ENCODE results near the gene PAX7.

PAX7 gene

DNA sequence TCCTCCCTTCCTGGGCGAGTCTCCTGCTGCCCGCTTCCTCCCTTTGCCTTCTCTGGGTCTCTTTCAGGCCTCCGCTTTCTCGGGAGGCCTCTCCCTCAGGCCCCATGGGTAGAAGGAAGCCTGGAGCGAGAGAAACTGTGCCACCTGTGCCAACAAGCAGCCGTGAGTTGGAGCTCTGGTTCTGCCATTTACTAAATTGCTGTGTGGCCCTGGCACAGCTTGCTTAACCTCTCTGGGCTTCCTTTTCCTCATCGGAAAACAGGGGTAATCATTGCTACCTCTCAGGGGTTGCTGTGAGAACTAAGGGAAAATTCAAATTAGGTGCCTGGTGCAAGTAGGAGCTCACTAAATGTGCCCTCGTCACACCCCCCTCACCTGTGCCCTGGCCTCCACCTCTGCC is 80.4 kb downstream of the PAX7 start:
- DNase-seq: no peak

DNA sequence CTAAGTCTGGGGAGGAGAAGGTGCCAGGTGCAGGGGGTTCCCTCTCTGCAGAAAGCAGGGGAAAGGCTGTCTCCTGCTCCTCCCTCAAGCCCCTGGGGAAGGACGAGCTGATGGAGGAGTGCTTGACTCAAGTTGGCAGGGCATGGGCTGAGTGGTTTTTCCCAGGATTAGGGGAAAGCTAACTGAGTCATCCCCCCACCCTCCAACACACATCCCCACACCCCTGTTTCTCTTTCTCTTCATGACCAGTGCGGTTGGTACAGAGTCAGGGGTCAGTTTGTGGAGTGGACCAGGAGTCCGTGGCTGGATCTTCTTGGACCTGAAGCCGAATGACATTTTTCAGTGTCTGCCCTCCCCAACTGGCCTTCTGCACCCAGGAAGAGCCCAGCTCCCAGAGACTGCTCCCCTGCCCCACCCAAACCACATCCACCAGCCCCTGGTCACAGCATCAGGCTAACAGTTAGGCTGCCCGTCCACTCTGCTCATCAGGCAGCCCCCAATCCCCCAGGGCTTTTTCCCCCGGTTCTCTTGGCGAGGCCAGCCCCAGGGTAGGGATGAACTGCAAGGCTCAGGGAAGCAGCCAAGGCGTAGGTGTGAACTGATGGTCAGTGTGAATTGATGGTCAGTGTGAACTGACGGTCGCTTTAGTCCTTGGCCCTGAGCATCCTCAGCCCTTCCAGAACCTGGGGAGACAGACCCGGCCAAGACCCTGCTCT is 81.0 kb downstream of the PAX7 start:
- DNase-seq: no peak

DNA sequence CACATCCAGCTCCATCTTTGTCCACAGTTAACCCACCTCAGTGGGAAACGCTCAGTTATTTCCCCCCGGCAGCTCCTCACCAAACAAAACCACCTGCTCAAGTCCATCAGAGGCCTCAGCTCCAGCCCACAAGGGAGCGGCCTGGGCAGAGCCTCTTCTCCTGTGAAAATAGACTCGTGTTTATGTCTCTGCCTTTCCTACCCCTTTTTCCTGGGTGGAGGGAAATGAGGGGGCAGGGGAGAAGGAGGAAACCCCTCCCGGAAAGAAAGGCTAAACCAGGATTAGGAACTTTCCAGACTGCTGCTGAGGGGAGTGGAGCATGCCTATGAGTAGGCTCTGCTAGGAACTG is 81.6 kb downstream of the PAX7 start:
- no peak for DNase-seq

DNA sequence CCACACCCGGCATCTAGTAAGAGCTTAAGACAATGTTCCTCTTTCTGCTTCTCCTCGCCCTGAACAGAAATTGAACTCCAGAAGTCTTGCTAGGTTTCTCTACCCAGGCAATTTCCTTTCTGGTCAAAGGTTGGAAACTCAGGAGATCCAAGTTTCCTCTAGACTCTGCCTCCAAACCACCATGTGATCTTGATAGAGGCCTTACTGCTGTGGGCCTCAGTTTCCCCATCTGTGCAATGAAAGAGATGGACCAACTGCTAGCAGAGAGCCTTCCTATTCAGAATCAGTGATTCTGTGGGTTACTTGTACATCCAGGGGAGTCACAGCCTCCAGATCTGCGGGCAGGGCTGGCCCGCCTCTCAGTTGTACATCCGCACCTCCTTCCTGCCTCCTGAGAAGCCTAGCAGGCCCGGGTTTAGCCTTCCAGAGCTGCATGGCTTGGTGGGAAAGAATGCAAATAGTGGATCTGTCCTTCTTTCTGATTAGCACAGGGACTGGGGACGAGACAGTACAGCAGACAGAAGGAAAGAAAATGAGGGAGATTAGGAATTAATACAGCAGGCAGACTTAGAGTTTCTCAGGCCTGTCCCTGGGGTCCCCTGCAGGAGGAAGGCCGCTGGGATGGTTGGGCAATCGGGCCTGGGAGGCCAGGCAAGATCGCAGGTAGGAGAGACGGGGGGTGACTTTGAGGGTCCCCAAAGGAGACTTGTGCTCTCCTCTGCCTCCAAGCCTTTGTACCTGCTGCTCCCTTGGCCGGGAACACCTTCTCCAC is 83.9 kb downstream of the PAX7 start:
- DNase-seq: no peak

DNA sequence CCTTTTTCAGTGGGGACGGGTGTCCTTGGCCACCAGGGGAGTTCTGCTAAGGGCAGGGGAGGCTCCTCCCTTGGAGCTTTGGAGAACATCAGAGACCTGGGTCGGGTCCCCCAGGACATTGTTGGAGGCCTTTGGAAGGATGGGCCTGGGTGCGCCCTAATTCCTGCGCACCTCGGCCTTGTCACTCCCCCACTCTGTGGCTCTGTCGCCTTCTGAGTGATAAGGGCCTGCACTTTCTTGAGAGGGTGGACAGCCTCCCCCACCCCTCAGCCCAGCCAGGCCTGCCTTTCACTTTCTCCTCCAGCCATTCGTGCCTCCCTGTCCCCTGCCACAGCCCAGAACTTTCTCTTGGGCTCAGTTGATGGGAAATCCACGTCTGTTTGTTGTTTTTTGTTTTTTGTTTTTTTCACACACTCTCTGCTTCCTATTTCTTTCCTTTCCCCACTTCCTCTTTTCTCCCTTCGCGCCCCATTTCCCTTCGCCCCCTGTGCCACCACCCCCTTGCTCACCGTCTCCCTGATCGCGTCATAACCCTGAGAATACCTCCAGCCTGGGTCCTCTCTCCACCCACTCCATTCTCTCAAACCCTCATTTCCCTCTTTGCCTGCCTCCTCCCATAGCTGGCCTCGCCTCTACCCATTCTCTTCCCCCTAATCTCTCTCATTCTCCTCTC is 85.6 kb downstream of the PAX7 start:
- DNase-seq: no peak

DNA sequence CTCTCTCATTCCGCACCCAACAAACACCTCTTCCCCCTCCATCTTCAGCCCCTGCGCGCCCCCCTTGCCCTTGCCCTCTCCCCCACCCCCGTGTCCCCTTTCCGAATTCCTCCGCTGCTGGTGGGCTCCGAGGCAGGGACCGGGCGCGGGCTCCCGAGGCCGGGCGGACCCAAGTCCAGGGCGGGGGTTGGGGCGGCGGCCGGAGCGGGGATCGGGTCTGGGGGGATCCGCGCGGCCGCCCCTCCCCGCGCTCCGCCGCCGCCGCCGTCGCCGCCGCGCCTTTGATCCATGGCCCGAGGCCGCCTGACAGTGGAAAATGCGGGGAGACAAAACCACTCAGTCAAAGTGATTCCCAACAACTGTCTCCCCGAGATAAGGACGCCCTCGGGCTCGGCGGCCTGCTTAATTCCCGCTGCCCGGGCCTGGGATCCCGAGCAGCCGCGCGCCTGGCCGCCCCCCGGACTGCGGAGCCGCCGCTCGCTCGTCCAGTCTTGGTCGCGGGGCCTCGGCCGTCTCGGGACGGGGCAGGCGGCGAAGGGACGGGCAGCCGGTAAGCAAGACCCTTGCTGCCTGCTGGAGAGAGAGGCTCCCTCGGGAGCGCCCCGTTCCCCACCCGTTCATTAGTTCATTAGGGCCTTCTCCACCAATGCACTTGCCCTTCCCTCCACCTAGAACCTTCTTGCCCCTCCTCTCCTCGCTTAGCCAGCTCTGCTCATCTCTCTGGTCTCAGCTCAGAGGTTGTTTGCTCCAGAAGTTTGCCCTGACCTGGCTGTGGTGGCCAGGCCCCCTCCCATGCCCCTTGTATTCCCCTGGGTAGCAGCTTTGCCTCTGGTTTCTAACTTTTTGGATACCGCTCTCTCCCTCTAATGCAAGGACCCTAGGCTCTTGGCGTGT is 86.4 kb downstream of the PAX7 start:
- peak; percentile 57 for DNase-seq

DNA sequence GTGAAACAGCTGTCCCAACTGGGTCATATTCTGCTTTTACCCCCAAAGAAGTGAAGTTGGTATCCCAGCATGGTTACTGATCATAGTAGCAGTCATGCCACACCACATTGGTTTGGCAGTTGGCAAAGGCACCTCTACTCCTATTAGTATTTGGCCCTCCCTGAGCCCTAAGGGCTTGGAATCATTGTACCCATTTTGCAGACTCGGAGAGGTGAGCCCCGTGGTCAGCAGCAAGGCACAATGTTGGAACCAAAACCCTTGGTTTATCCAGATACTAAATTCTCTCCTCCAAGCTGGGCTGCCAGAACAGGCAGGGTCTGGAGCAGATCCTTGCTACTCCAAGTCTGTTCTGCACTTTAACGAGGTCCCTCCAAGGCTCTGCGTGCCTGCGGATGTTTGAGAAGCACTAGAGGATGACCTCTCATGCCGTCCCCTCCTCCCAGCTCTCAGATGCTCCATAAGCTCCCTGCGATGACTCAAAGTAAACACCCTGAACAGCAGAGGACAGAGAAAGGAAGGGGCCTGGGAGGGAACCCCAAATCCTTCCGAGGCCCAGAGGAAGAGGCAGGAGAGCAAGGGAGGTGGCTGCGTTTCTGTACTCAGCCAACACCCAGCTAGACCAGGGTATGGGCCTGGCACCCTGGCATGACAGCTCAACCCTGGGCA is 89.3 kb downstream of the PAX7 start:
- no peak for DNase-seq

DNA sequence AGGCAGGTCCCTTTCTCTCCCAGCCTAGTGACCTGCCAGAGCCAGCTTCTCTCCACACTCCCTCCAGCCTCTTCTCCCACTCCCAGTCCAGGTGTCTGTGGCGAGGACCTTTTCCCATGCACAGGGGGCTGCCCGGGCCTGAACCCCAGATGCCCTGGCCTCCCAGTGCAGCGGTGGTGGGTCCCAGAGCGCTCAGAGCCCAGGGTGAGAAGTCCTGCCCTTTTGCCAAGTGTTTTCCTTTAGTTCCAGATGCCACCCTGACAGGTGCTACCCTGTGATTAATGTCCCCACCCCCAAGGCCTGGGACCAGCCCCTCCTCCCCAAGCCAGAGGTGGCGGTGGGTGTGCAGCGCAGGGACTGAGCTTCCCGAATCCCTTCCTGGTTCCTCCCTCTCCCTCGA is 90.4 kb downstream of the PAX7 start:
- DNase-seq: no peak

DNA sequence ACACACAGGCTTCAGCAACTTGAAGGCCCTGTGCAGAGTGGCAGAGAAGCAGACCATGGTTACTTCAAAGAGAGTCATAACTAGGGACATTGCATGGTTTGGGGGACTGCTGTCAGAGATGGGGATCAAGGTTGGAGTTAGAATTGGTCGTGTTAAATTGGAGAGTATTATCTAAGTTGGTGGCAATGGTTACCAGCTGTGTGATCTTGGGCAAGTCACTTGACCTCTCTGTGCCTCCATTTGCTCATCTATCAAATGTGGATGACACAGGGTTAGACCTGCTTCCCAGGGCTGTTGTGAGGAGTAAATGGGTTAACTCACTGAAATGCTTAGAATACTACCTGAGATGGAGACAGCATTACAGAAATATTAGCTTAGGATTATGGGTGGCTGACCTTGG is 91.1 kb downstream of the PAX7 start:
- DNase-seq: no peak

DNA sequence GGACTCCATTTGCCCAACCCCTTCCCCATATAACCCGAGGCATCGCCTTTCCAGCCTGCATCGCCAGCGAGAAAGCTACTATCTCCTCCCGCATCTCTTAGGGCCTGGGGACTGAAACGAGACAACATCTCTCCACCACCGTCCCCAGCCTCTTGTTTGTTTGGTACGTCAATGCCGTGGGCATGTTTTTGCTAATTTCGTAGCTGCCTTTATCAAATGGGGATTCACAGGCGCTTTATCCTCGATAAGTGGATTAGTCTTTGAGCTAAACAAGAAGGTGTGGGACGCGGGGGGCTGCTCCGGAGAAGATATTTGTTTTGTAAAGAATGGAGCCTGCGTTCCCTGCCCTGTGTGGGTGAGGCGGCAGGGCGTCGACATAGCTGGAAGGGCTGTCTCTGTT is 91.6 kb downstream of the PAX7 start:
- no peak for DNase-seq

DNA sequence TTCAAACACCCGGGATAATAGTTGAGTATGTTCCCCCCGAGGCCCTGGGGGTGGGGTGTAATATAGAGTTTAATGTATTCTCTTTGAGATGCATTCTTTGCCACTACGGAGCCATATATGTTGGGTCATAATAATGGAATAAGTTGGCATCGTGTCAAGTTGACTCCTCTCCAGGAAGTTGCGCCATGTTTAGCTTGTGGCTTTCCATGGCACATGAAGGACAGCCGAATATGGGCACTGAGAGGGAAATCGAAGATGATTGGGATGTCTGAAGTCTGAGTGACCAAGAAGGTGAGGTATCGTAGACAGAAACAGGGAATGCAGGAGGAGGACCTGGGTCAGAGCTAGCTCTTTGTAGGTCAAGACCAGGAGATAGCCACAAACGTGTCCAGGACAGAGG is 92.6 kb downstream of the PAX7 start:
- peak; percentile 50 for DNase-seq

DNA sequence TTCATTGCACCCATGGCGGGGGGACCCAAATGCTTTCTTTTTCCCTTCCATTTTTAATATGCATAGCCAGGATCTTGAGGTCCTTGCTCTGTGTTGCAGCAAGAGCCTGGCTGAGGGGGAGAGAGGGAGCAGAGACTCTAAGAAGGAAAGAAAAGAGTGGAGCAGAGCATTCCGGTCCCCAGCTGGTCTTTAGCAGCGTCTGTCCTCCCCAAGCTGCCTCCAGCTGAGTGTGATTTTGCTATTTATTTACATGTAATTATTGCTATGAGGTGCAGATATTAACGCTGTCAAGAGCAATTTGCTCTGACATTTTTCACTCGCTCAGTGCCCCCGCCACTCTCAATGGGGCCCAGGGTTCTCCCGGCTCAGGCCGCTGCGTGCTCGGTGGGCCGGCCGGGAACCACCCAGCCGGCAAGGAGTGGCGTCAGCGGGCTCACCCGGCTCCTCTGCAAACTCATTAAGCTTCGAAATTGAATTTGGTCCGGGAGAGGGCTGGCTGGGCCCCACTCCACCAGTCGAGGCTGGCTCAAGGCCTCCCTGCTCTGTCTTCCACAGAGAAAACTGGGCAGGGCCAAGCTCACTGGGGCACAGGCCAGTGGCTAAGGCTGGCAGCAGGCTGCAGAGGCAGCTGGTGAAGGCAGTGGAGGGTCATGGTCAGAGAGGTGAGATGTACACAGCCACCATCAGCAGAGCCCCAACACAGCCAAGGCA is 93.2 kb downstream of the PAX7 start:
- peak; percentile 91 for DNase-seq

DNA sequence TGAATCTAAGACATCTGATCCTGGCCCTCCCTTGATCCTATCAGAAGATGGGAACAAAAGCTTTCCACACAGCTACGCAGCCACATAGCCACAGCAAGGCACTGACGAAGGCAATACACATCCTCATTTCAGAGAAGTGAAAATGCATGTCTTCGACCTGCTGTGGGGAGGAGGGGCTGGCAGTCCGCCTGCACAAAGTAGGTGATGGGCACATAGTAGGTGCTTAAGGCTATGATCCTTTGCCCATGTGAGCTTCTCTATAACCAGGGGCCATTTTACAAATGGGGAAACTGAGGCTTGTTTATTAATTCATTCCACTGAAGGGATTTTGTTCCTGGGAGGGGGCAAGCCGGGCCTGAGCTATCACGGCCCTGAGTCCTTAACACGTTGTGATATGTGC is 94.2 kb downstream of the PAX7 start:
- DNase-seq: peak; percentile 47

DNA sequence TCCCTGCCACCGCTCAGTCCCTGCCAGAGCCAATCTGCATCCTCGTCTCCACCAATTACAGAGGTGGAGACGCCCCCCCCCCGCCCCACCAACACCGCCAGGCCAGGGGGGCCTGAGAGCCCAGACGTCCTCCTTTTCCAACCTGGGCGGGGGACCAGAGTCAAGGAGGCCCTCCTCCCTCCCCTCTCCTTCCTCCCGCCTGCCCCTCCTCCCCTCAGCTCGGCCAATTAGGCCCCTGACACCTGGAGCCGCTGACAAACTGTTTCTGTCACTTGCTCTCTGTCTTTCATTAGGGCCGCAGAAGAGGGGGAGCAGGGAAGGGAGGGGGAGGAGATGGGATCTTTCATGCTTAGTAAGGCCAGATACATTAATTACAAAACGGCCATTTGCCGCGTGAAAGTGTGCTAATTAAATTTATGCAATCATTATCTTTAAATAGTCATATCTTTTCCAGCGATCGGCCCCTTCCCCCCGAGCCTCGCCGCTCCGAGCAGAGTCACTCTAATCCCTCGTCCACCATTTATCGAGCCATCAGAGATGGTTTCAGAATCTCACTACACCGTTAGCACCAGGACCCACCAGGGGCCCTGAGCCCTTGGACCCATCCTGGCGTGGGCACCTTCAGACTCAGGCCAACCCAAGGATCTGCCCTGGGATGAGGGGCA is 94.7 kb downstream of the PAX7 start:
- peak; percentile 71 for DNase-seq

DNA sequence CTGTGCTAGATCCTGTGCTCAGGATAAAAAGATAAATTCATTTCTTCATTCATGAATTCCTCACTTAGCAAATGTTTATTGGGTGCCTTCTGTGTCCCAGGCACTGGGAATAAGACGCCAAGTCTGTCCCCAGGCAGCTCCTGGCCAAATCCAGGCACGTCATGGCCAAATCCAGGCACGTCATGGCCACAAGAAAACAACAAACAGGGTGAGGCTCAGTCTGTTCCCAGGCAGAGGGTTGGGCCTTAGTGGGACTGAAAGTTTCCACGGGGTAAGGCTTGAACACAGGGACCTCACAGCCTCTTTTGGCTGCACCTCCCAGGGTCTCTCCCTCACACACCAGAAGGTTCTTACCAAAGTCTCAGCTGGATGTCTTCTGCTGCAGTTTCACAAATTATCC is 95.7 kb downstream of the PAX7 start:
- no peak for DNase-seq

DNA sequence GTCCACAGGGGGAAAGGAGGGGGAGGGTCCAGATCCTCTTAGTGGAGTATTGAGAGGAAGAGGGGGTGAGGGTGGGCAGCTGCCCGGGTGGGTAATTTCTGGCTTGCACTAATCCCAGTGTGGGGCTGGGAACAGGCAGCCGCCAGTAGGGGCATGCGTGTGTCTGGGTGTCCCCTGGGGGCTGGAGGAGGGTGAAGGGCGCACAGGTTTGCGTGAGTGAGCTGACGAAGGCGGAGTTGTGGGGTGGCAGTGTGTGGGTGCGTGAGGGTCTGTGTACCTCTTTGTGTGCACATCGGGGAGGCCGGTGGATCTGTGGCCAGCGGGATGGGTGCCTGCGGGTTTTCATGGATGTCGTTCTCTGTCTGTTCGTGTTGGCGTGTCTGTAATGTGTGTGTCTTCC is 97.3 kb downstream of the PAX7 start:
- DNase-seq: no peak

DNA sequence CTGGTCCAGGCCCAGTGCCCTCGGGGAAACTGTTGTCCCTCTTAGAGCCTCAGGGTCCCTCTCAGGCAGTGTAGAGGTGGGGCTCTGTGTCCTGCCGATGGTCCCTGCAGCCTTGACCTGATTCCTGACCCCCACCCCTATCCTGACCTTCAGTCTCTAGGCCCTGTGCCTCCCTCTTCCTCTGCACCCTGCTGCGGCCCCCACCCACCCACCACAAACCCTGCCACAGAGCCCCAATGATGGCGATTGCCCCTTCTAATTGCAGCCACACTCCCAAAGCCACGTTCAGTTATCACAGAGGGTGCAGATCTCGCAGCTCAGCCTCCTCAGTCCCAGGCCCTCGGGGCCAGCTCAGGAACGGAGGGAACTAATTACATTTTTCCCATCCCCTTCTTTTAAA is 99.7 kb downstream of the PAX7 start:
- DNase-seq: no peak

DNA sequence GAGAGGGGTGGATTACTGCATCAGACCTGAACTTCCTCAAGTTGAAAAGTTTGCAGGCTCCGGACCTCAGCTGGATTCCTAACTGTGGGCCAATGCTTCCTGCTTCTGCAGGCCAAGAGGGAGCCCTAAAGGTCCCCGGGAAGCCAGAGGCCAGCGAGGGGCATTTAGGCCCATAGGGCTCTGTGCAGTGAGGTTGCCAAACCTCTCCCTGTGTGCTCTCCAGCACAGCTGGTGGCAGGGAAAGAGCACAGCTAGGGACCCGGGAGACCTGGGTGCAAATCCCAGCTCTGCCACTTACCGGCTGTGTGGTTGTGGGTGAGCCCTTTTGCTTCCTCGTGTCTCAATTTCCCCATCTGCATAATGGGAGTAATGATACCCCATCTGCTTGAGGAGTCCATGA is 100.5 kb downstream of the PAX7 start:
- DNase-seq: no peak

DNA sequence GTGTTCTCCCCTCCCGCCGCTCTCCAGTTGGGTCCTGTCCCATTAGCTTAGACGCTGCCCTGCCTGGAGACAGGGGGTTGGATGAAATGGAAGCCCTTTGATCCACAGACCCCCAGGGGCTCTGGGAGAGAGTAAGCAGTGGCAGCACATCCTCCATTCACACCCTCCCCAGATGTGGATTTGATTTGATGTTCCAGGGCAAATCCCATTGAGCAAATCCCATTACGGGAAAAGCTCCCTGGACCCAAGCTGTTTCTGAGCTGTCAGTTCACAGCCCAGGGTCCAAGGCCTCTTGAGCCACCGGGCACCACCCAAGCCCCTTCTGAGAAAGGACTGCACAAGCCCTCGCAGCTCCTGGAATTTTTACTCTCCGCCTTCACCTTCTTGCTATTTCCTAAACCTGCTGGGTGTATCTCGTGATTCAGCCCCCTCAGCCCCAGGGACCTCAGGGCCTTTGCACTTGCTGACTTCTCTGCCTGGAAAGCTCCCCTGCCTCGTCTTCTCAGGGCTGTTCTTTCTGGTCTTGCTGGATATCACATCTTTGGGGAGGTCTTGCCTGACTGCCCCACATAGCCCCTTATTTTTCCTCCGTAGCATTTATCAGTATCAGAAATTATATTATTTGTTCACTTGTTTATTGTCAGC is 101.1 kb downstream of the PAX7 start:
- no peak for DNase-seq

DNA sequence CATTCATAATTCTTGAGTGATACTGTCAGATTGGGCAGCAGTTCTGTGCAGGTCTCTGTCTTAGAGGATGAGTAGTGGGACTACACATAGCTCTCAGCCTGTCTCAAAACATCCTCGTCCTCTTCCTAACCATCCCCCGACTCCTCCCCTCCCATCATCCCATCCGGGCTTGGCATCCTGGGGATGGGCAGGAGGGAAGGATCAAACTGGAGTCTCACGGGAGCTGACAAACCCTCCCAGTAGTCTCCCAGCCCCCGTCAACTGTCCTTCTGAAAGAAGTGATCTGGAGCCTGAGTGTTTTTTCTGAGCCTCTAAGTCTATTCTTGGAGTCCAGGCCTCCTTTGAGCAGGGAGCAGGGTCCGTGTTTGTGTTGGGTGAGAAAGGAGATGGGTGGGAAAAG is 102.0 kb downstream of the PAX7 start:
- no peak for DNase-seq

DNA sequence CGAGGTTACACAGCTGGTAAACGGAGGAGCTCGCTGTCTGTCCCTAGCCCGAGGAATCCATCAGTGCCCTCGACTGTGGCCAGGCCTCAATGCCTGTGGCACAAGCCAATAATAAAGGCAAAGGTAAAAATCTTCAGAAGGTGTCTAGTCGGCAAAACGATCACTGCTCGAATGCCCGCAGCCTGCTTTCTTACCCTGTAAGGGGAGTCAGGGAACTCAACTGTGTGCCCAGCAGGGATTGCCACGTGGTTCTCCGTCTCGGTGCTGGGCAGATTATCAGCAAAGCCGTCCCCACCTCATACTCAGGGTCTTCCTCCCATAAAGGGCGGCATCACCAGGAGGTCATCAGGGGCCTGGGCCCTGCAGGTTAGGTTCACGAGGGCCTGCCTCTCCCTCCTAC is 103.4 kb downstream of the PAX7 start:
- DNase-seq: no peak
